Breast epithelium (tissue), 3 donors: ENCODE measurements around the gene MORF4L2.

Experiments
- CTCF ChIP-seq, 3 donors: fragments of 450-650 bp; IDR thresholded peaks; one replicate each; pipeline ENCODE4 v1.5.1; 2016 to 2017; ENCODE audit warnings: antibody characterized with exemption in 3 of 3, mild to moderate bottlenecking in 3 of 3, moderate library complexity in 3 of 3
- POLR2A ChIP-seq: fragments of 450-650 bp; IDR thresholded peaks from one replicate; pipeline ENCODE4 v1.6.1; 2016; ENCODE audit warnings: antibody characterized with exemption, mild to moderate bottlenecking, moderate library complexity
- POLR2AphosphoS5 ChIP-seq, 3 donors: sonication (generic); formaldehyde crosslinking; IDR thresholded peaks; one replicate each; pipeline ENCODE4 v1.6.1; 2017; ENCODE audit warnings: antibody characterized with exemption in 3 of 3

GRCh38 chrX:103734125-103734760 lies 47.7 kb upstream of the MORF4L2 start:
- TF ChIP-seq POLR2A (no peak), CTCF (IDR thresholded peaks at IDR 0.05) (no peak), POLR2AphosphoS5 (IDR thresholded peaks at IDR 0.05) (no peak)
